Suppressor macrophage treated with lipopolysaccharide for 4 hours (primary cell): ENCODE data around the gene MARCO.
"Not testable (repeated sequence)": the region's sequence is repeated elsewhere in the genome, so short reads cannot be mapped to it uniquely, and the experiment has no call there.

Source experiments
- DNase-seq: peaks from one replicate; pipeline ENCODE4 v3.0.0-alpha.2; 2020

The MARCO gene

GRCh38 chr2:119008108-119008507 lies 66.1 kb downstream of the MARCO start:
- peak; percentile 52 for DNase-seq

- no peak for DNase-seq
These were observed 67.1 kb downstream of the MARCO start for GRCh38 chr2:119009110-119009509.

DNA sequence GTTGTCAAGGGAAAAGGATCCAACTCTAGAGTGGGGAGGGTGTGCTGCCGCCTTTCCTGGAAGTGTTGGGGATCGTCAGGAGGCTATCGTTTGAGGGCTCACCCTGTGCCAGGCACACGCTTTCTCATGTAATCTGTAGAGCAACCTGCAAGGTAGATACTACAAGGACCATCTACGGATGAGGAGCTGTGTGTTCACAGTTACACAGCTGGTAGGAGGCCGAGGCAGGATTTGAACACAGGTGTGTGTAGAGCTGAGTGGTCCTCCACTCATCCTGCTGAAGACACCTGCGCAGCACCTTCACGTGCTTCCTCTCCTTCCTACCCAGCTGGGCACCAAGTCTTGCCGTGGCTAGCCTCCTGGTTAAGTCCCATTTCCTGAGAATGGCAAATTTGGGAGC lies 68.3 kb downstream of the MARCO start:
- no peak for DNase-seq

GRCh38 chr2:119011162-119011909 lies 69.3 kb downstream of the MARCO start:
- peak; percentile 73 for DNase-seq

- DNase-seq: no peak
These were observed 69.9 kb downstream of the MARCO start for GRCh38 chr2:119011910-119012209.

DNA sequence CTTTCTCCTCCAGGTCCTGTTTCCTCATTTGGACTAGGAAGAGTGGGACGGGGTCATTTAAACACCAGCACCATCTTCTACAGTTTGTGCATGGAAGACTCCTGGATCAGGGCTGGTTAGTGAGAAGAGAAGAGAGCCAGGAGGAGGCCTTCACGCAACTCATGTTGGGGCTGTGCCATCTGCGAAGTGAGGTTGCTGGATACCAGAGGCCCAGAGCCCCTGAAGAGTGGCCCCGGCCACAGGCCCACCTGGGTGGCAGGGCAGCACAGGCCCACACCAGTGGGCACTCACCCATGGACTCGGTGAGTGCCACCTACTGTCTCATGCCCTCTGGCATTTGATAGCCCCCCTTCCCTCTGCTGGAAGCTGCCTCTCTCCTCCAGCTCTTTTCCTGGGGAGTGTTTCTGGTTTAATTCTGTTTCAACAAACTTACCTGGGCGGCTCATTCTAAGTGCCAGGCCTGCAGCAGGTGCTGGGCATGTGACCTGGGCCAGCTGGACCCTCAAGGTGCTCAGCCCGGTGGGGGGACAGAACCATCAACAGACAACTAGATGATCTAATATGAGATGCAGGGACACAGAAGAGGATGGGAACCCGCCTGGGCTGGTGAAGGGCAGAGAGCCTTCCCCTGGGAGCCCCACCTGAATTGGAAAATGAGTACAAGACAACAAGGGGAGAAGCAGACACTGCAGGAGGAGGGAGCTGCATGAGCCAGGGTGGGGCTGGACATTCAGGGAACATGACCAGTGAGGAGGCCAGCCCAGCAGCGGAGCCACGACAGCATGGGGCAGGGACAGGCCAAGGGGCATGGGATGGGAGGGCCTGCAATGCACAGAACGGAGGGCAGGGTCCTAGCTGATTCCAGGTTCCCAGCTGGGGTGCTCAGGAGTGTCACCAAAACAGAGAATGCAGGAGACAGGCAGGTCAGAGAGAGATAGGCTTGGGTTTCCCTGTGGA lies 70.6 kb downstream of the MARCO start:
- DNase-seq: no peak

DNA sequence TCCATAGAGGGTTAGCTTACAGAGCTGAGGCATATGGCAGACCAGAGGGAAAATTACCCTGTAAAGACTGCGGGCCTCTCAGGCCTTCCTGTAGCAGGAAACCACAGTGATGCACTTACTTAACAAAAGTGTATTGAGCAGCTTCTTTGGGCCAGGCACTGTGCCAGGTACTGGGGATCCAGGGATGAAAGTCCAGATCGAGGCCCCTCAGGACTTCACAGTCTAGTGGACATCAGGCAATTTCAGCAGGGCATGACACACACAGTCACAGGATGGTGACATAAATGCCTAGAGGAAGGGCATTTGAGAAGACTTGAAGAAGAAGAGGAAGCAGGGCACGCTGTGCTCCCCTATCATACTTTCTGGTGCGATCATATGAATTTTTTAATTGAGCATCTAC lies 71.7 kb downstream of the MARCO start:
- peak; percentile 65 for DNase-seq

DNA sequence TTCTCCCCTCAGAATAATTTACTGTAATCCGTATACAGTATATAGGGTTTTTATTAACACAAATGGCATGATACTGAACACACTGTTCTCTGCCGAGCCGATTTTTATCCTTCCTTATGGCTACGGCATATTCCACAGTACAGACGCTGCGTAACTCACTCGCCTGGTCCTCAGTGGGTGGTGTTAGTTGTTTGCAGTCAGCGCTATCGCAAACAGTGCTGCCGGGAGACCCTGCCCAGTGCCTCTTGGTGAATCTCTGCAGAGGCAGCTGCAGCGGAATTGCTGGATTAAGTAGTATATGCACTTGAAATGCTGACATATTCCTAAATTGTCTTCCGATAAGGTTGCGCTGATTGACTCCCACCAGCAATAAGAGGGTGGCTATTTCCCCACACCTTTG lies 73.9 kb downstream of the MARCO start:
- DNase-seq: no peak

GRCh38 chr2:119019521-119019920 lies 77.5 kb downstream of the MARCO start:
- peak; percentile 23 for DNase-seq

GRCh38 chr2:119022678-119023077 lies 80.7 kb downstream of the MARCO start:
- DNase-seq: no peak

- no peak for DNase-seq
These were observed 81.5 kb downstream of the MARCO start for GRCh38 chr2:119023534-119023933.

DNA sequence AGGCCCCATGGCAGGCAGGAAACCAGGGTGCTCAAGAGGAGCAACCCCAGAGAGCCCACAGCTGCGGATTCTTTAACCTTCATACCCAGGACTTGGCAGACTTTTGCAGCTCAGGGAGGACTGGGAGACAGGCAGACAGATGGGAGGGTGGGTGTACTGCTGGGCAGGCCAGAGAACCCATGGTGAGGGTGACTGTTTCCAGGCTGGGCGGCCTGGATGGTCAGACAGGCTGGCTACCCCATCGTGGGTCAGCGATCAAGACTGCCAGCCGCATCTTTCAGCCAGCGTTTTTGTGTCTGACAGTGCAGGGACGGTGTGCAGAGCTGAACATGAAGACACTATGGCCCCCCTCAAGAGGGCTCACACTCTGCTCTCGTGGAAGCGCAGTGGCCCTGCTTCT lies 82.2 kb downstream of the MARCO start:
- no peak for DNase-seq

GRCh38 chr2:119024568-119024967 lies 82.6 kb downstream of the MARCO start:
- no peak for DNase-seq

DNA sequence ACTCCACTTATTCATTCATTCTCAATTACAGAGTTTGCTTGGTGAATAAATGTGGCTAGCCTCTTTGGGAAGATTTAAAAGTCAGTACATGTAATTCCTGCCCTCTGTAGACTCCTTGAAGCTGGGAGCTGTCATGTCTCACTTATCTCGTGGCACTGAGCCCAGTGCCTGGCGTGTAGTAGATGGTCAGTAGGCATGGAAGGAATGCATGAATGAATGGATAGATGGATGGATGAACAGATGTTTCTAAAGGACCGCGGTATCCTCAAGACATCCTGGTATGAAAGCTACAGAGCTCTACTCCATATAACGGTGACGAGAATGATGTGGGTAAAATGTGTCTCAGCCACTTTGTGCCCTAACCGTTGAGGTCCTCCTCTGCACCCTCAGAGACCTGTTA lies 83.0 kb downstream of the MARCO start:
- no peak for DNase-seq

GRCh38 chr2:119025762-119026351 lies 83.9 kb downstream of the MARCO start:
- DNase-seq: no peak

DNA sequence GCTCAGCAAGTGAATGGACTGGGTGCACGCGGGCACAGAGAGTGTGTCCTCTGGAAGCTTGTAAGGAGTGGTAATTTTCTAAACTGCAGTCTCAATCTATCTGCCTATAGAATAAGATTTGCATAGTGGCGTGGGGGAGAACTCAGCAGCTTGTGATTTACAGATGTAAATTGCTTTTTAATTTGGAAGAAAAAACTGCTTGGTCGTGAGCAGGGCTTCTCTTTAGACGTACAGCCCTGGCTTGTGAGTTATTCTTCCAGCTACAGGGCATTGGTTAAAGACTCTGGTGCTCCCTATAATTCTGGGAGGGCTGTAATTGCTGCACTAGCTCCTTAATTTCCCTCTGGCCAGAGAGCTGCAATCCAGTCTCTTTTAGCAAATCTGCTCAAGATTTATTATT lies 84.9 kb downstream of the MARCO start:
- DNase-seq: no peak

DNA sequence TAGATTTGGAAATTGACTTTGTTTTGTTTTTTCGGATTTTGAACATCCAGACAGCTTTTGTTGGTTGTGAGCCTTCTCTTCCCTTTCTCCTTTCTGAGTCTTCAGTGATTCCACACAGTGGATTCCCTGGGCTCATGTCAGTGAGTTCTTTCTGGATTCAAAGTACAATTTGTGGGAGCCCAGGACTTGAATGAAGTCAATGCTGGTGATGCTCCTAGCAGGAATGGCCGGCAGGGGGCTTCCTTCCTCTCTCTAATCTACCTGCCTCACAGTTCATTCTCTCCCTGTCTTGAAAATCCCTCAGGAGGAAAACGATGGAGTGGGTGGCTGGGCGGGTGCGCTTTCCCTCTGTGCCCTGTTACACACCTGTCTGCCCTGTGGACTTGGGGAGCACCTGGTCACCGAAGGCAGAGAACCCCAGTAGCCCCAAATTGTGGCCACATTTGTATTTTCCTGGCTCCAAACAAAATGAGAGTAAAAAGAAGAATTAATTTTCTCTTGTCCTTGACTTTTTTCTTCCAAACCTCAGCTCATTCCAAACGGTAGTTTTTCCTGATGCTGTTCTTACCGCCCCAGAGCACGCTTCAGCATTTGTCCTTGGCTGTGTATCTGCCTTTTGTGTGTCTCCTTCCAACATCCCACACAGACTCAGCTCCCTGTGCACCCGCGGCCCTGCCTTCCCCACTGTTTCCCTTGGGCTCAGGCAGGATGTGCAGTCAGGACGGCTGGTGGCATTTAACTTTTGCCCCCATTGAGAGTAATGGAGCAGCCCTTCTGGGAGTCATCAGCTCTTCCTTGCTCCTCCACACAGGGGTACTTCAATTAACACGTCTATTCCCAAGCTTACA lies 86.6 kb downstream of the MARCO start:
- no peak for DNase-seq

DNA sequence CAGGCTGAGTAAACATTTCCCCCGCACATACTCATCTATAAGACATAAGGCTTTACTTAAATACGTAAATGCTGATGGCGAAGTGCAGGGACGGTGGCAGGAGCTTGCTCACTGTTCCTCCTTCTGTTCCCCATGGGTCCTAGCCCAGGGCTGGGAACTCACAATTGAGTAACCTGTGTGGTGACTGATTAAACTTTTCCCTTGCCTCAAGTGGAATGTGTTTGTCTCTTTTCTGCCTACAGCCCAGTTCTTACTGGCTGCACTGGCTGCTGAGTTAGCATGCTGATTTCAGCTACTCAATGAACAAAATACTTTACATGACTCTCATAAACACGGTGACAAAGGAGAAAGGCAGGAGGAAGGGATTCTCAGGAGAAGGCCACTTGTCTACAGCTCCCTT lies 87.3 kb downstream of the MARCO start:
- DNase-seq: no peak

DNA sequence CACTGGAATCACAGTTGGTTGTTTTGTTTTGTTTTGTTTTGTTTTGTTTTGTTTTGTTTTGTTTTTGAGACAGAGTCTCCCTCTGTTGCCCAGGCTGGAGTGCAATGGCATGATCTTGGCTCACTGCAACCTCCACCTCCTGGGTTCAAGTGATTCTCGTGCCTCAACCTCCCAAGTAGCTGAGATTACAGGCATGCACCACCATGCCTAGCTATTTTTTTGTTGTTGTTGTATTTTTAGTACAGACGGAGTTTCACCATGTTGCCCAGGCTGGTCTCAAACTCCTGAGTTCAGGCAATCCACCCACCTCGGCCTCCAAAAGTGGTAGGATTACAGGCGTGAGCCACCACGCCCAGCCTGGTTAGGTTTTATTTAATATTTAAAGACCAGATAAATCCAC lies 95.9 kb downstream of the MARCO start:
- DNase-seq: not testable (repeated sequence)

DNA sequence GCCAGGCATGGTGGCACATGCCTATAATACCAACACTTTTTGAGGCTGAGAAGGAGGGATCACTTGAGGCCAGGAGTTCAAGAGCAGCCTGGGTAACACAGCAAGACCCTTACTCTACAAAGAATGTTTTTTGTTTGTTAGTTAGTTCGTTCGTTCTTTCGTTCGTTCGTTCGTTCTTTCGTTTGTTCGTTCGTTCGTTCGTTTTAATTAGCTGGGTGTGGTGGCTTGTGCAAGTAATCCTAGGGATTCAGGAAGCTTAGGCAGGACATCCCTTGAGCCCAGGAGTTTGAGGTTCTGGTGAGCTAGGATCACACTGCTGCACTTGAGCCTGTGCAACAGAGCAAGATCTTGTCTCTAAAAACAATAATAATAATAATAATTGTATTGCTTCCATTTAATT lies 98.7 kb downstream of the MARCO start:
- no peak for DNase-seq
